HG02798 (cell line): ENCODE results near the gene ATG5.
"Not testable (repeated sequence)": the region's sequence is repeated elsewhere in the genome, so short reads cannot be mapped to it uniquely, and the experiment has no call there.

Experiments used
- ATAC-seq: cut with Tn5 transposase; IDR thresholded peaks from one replicate; pipeline ENCODE4 v1.9.1; 2021; ENCODE audit warnings: mild to moderate bottlenecking; ENCODE audit not compliant: unreplicated experiment, poor library complexity

ATG5 gene

GRCh38 chr6:106315765-106316374 is 9.7 kb downstream of the ATG5 start:
- ATAC-seq, result no peak

GRCh38 chr6:106309766-106310373 is 15.7 kb downstream of the ATG5 start:
- ATAC-seq, result no peak

- ATAC-seq, result no peak
These were observed 16.6 kb downstream of the ATG5 start for GRCh38 chr6:106308985-106309384.

- ATAC-seq, result no peak
These were observed 19.8 kb downstream of the ATG5 start for GRCh38 chr6:106305740-106306139.

GRCh38 chr6:106300944-106301343 is 24.6 kb downstream of the ATG5 start:
- ATAC-seq, result no peak

GRCh38 chr6:106300020-106300780 is 25.4 kb downstream of the ATG5 start:
- ATAC-seq, result no peak

GRCh38 chr6:106293116-106293515 is 32.4 kb downstream of the ATG5 start:
- ATAC-seq, result no peak

GRCh38 chr6:106290954-106291353 is 34.6 kb downstream of the ATG5 start:
- ATAC-seq, result no peak

- ATAC-seq, result no peak
These were observed 35.5 kb downstream of the ATG5 start for GRCh38 chr6:106290032-106290431.

- ATAC-seq, result no peak
These were observed 38.3 kb downstream of the ATG5 start for GRCh38 chr6:106287215-106287614.

GRCh38 chr6:106286746-106287145 is 38.8 kb downstream of the ATG5 start:
- ATAC-seq, result no peak

- ATAC-seq, result no peak
These were observed 42.1 kb downstream of the ATG5 start for GRCh38 chr6:106283481-106283880.

GRCh38 chr6:106281661-106282060 is 43.9 kb downstream of the ATG5 start:
- ATAC-seq, result no peak

- no peak for ATAC-seq
These were observed 44.5 kb downstream of the ATG5 start for GRCh38 chr6:106281088-106281487.

- ATAC-seq, result no peak
These were observed 46.4 kb downstream of the ATG5 start for GRCh38 chr6:106279179-106279578.

GRCh38 chr6:106275692-106276091 is 49.9 kb downstream of the ATG5 start:
- no peak for ATAC-seq

GRCh38 chr6:106273087-106273486 is 52.5 kb downstream of the ATG5 start:
- ATAC-seq, result peak; percentile 70

- no peak for ATAC-seq
These were observed 53.3 kb downstream of the ATG5 start for GRCh38 chr6:106272287-106272686.

GRCh38 chr6:106270414-106270813 is 55.1 kb downstream of the ATG5 start:
- ATAC-seq, result no peak

GRCh38 chr6:106269268-106269919 is 56.2 kb downstream of the ATG5 start:
- not testable (repeated sequence) for ATAC-seq

- not testable (repeated sequence) for ATAC-seq
These were observed 57.1 kb downstream of the ATG5 start for GRCh38 chr6:106268500-106268899.
